ENCODE results near the gene HAT1.

- TF ChIP-seq POLR2A (IDR thresholded peaks at IDR 0.05; ENCODE audit: extremely low read depth, insufficient read length) (no peak), CTCF (IDR thresholded peaks at IDR 0.05; ENCODE audit: low read depth, low read length) (no peak), MAX (IDR thresholded peaks at IDR 0.05; ENCODE audit: low read depth, low read length) (no peak)
Measured at GRCh38 chr2:171952276-171952675, 30.0 kb downstream of the HAT1 start.
